ENCODE results near the gene WSCD2.

WSCD2 gene

GRCh38 chr12:108109504-108109903 is 19.6 kb upstream of the WSCD2 start:
- no peak for DNase-seq (ENCODE audit: low spot score)

GRCh38 chr12:108109954-108110353 is 19.1 kb upstream of the WSCD2 start:
- DNase-seq (ENCODE audit: low spot score), result no peak

GRCh38 chr12:108110844-108111243 is 18.2 kb upstream of the WSCD2 start:
- DNase-seq (ENCODE audit: low spot score), result no peak

- peak; percentile 23 for DNase-seq (ENCODE audit: low spot score)
These were observed 16.1 kb upstream of the WSCD2 start for GRCh38 chr12:108112832-108113556.

GRCh38 chr12:108115123-108116121 is 13.7 kb upstream of the WSCD2 start:
- DNase-seq (ENCODE audit: low spot score), result no peak

- no peak for DNase-seq (ENCODE audit: low spot score)
These were observed 12.8 kb upstream of the WSCD2 start for GRCh38 chr12:108116254-108116653.

- DNase-seq (ENCODE audit: low spot score), result no peak
These were observed 12.4 kb upstream of the WSCD2 start for GRCh38 chr12:108116699-108117098.

GRCh38 chr12:108117163-108117849 is 11.8 kb upstream of the WSCD2 start:
- no peak for DNase-seq (ENCODE audit: low spot score)

GRCh38 chr12:108117902-108118301 is 11.2 kb upstream of the WSCD2 start:
- DNase-seq (ENCODE audit: low spot score), result no peak

GRCh38 chr12:108119126-108119973 is 9.7 kb upstream of the WSCD2 start:
- no peak for DNase-seq (ENCODE audit: low spot score)

GRCh38 chr12:108119974-108120862 is 8.9 kb upstream of the WSCD2 start:
- DNase-seq (ENCODE audit: low spot score), result no peak

- peak; percentile 50 for DNase-seq (ENCODE audit: low spot score)
These were observed 8.3 kb upstream of the WSCD2 start for GRCh38 chr12:108120863-108121165.

- DNase-seq (ENCODE audit: low spot score), result peak; percentile 56
These were observed 7.8 kb upstream of the WSCD2 start for GRCh38 chr12:108121320-108121719.

- DNase-seq (ENCODE audit: low spot score), result no peak
These were observed 7.2 kb upstream of the WSCD2 start for GRCh38 chr12:108121728-108122471.

GRCh38 chr12:108122644-108123043 is 6.4 kb upstream of the WSCD2 start:
- DNase-seq (ENCODE audit: low spot score), result no peak

- peak; percentile 67 for DNase-seq (ENCODE audit: low spot score)
These were observed 5.7 kb upstream of the WSCD2 start for GRCh38 chr12:108123402-108123801.

GRCh38 chr12:108125073-108125472 is 4.0 kb upstream of the WSCD2 start:
- DNase-seq (ENCODE audit: low spot score), result no peak

GRCh38 chr12:108126212-108126611 is 2.9 kb upstream of the WSCD2 start:
- DNase-seq (ENCODE audit: low spot score), result no peak

- no peak for DNase-seq (ENCODE audit: low spot score)
These were observed 2.0 kb upstream of the WSCD2 start for GRCh38 chr12:108126990-108127501.

GRCh38 chr12:108127654-108128053 is 1.4 kb upstream of the WSCD2 start:
- DNase-seq (ENCODE audit: low spot score), result no peak

Measured in cerebellar cortex (tissue), 1 donor.